SU-DHL-6 (cell line): ENCODE results near the gene RAD51AP2.
"Not testable (repeated sequence)": the region's sequence is repeated elsewhere in the genome, so short reads cannot be mapped to it uniquely, and the experiment has no call there.

Experiments
- H2AFZ ChIP-seq: fragments of 200-600 bp; sonication (generic); 2 replicates; pipeline ENCODE4 v1.6.1; 2014; ENCODE audit warnings: low read depth, mild to moderate bottlenecking, moderate library complexity, mixed read lengths, antibody characterized with exemption, low read length; ENCODE audit not compliant: severe bottlenecking
- H3F3A ChIP-seq: fragments of 200-600 bp; shearing (Covaris generic); 2 replicates; pipeline ENCODE4 v1.6.0; 2016; ENCODE audit warnings: antibody characterized with exemption, mild to moderate bottlenecking; ENCODE audit not compliant: insufficient read depth
- H3K27ac ChIP-seq: fragments of 200-600 bp; sonication (generic); 2 replicates; pipeline ENCODE4 v1.5.1; 2016; ENCODE audit warnings: low read depth, mild to moderate bottlenecking, low read length, moderate library complexity, mixed read lengths
- H3K27me3 ChIP-seq: fragments of 200-600 bp; sonication (generic), shearing (Covaris generic); 2 replicates; pipeline ENCODE4 v1.6.0; 2014; ENCODE audit warnings: mild to moderate bottlenecking, low read length
- H3K36me3 ChIP-seq: fragments of 200-600 bp; sonication (generic); 2 replicates; pipeline ENCODE4 v1.6.1; 2014; ENCODE audit warnings: mild to moderate bottlenecking, low read length, mixed read lengths
- H3K4me2 ChIP-seq: fragments of 300-600, 200-600 bp; shearing (Covaris generic), sonication (generic); 2 replicates; pipeline ENCODE4 v1.6.0; 2014; ENCODE audit warnings: low read length, low read depth, mild to moderate bottlenecking; ENCODE audit not compliant: poor library complexity, severe bottlenecking
- H3K4me3 ChIP-seq: fragments of 200-600 bp; sonication (generic); 2 replicates; pipeline ENCODE4 v1.5.1; 2014; ENCODE audit warnings: antibody characterized with exemption, low read length, mild to moderate bottlenecking, mixed read lengths; ENCODE audit not compliant: insufficient read depth, poor library complexity, severe bottlenecking
- H3K79me2 ChIP-seq: fragments of 200-600 bp; sonication (generic); 2 replicates; pipeline ENCODE4 v1.6.1; 2014; ENCODE audit warnings: mild to moderate bottlenecking, low read length, moderate library complexity; ENCODE audit not compliant: insufficient read depth
- H3K9ac ChIP-seq: fragments of 200-600 bp; sonication (generic); 2 replicates; pipeline ENCODE4 v1.7.0; 2014; ENCODE audit warnings: mild to moderate bottlenecking, low read length
- H3K9me2 ChIP-seq: fragments of 200-600 bp; sonication (generic); replicated peaks from 2 replicates; pipeline ENCODE4 v1.6.1; 2014; ENCODE audit warnings: low read length; ENCODE audit not compliant: insufficient read depth
- H3K9me3 ChIP-seq: fragments of 200-600 bp; sonication (generic); 2 replicates; pipeline ENCODE4 v1.6.1; 2014; ENCODE audit warnings: low read length, mixed read lengths; ENCODE audit not compliant: insufficient read depth
- H4K20me1 ChIP-seq: fragments of 200-600 bp; sonication (generic); 2 replicates; pipeline ENCODE4 v1.6.1; 2014; ENCODE audit warnings: low read depth, mild to moderate bottlenecking, antibody characterized with exemption, low read length, moderate library complexity, mixed read lengths
- CTCF ChIP-seq: fragments of 200-600 bp; sonication (generic); IDR thresholded peaks from one replicate; pipeline ENCODE4 v1.5.1; 2017; ENCODE audit warnings: antibody characterized with exemption, mild to moderate bottlenecking, low read length, moderate library complexity; ENCODE audit not compliant: insufficient read depth, poor library complexity, severe bottlenecking
- EZH2phosphoT487 ChIP-seq: fragments of 200-600 bp; sonication (generic), shearing (Covaris generic); conservative IDR thresholded peaks from 2 replicates; pipeline ENCODE4 v1.6.1; 2018; ENCODE audit warnings: mild to moderate bottlenecking, antibody characterized with exemption, low read length, moderate library complexity, mixed read lengths

RAD51AP2 gene

GRCh38 chr2:17518212-17519154 lies at the start of gene RAD51AP2:
RAD51AP2 (minus strand) TSS chr2:17518440; CDS start chr2:17518415, 25 bp downstream.
- no peaks in the 10 kb centered on the region for H3K79me2 ChIP-seq
- H2AFZ ChIP-seq = peak within 1 kb of the TSS; percentile 98
- no peaks in the 10 kb centered on the region for H3K36me3 ChIP-seq
- H3K27me3 ChIP-seq = no peaks in the 10 kb centered on the region
- H3K9me2 ChIP-seq = no peaks in the 10 kb centered on the region
- H3K9me3 ChIP-seq = no peaks in the 10 kb centered on the region
- peak within 1 kb of the TSS; percentile 85 for H3K4me2 ChIP-seq
- H3F3A ChIP-seq = peaks cover 15% of the 10 kb centered on the region; the same call in 1 of the 2 replicates
- TF ChIP-seq CTCF = no peak
- no peak for TF ChIP-seq EZH2phosphoT487
- H3K27ac ChIP-seq = 0 out of 2 replicates have a peak within 1 kb of the TSS, but pooled peaks have one; percentile 25
- H3K9ac ChIP-seq = peak within 1 kb of the TSS; percentile 57
- no peaks in the 10 kb centered on the region for H4K20me1 ChIP-seq
- H3K4me3 ChIP-seq = peak within 1 kb of the TSS; percentile 62

DNA sequence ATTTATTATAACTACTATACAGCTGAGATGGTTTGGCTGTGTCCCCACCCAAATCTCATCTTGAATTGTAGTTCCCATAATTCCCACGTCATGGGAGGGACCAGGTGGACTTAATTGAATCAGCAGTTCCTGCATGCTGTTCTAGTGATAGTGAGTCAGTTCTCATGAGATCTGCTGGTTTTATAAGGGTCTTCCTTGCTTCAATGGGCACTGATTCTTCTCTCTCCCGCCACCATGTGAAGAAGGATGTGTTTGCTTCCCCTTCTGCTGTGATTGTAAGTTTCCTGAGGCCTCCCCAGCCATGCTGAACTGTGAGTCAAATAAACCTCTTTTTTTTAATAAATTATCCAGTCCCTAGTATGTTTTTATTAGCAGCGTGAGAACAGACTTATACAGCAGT lies 47.5 kb upstream of the RAD51AP2 start:
- not testable (repeated sequence) for H3F3A ChIP-seq, H3K79me2 ChIP-seq

DNA sequence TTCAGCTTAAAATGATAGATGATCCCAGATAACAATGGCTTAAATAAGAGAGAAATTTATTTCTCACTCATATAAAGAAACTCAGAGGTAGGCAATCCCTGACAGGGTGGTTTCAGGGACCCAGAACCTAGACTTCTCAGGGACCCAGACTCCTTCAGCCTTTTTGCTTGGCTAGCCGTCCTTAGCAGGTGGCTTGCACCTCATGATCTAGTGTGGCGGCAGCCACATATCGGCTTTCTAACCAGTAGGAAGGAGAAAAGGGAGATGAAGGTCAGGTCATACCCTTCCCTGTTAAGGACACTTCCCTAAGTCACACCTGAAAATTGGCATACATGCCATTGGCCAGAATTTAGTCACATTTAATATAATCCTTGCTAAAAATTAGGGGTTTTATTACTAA lies 40.6 kb upstream of the RAD51AP2 start:
- H3K36me3 ChIP-seq = no peaks in the 10 kb centered on the region
- TF ChIP-seq EZH2phosphoT487 = no peak
- no peak for TF ChIP-seq CTCF
- no peaks in the 10 kb centered on the region for H4K20me1 ChIP-seq
- H3K9ac ChIP-seq = no peak overlapping the region
- no peaks in the 10 kb centered on the region for H3K79me2 ChIP-seq
- H3K27me3 ChIP-seq = no peaks in the 10 kb centered on the region
- no peak overlapping the region for H3K27ac ChIP-seq
- H3K4me2 ChIP-seq = no peak overlapping the region
- no peaks in the 10 kb centered on the region for H3K9me2 ChIP-seq
- no peak overlapping the region for H3K4me3 ChIP-seq
- H3K9me3 ChIP-seq = no peaks in the 10 kb centered on the region
- H2AFZ ChIP-seq = no peak overlapping the region
- H3F3A ChIP-seq = no peaks in the 10 kb centered on the region

More for the DNA sequence above, 47.5 kb upstream of the RAD51AP2 start:
- H2AFZ ChIP-seq, H4K20me1 ChIP-seq, H3K27ac ChIP-seq, H3K9ac ChIP-seq, H3K27me3 ChIP-seq, H3K36me3 ChIP-seq, H3K9me3 ChIP-seq, H3K9me2 ChIP-seq, H3K4me3 ChIP-seq, H3K4me2 ChIP-seq: not testable (repeated sequence)

GRCh38 chr2:17558053-17558452 lies 39.8 kb upstream of the RAD51AP2 start:
- Histone ChIP-seq H3K36me3 (no peaks in the 10 kb centered on the region), H3K27me3 (no peaks in the 10 kb centered on the region), H4K20me1 (no peaks in the 10 kb centered on the region), H3K27ac (no peak overlapping the region), H2AFZ (no peak overlapping the region), H3F3A (no peaks in the 10 kb centered on the region), H3K9me3 (no peaks in the 10 kb centered on the region), H3K9me2 (no peaks in the 10 kb centered on the region), H3K4me2 (no peak overlapping the region), H3K79me2 (no peaks in the 10 kb centered on the region), H3K9ac (no peak overlapping the region), H3K4me3 (no peak overlapping the region)
- no peak for TF ChIP-seq EZH2phosphoT487
- no peak for TF ChIP-seq CTCF
